Fibroblast of peridontal ligament (primary cell): ENCODE measurements around the gene FRY.

Experiments
- DNase-seq: peaks from one replicate; pipeline ENCODE4 v3.0.0-alpha.2; 2010; ENCODE audit errors: extremely low read depth

Gene FRY

GRCh38 chr13:32134241-32135055, 102.9 kb downstream of the FRY start:
- peak; percentile 31 for DNase-seq

DNA sequence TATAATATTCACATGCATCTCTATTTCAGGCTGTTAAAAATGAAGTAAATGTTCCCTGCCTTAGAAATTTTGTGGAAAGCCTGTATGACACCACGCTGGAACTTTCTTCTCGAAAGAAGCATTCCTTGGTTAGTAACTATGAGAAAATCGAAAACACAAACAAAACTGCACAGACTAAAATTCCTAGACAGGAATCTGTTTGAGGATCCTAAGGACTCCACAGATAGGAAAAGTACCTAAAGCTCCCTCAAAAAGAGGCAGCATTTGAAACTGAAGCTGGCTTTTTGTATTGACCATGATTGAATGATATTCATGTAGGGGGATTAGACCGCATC, 103.4 kb downstream of the FRY start:
- DNase-seq: peak; percentile 55

- peak; percentile 55 for DNase-seq
These were observed 104.1 kb downstream of the FRY start for GRCh38 chr13:32135655-32136054.

DNA sequence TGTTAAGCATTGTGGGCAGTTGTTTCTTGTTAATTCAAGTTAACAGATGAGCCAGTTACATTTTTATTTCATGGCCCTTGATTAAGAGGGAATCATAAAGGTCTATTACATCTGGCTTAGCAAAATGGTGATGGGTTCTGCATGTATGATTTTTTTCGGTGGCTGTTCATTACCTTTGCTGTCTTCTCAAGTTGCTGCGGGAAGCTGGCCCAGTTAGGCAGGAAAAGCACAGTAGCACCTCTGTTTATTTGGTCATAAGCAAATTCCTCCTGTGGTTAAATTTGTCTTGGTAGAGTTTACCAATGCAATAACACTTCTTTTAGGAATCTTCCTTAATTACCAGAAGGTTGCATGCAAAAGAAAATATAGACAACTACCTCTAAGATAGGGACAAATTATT, 104.5 kb downstream of the FRY start:
- DNase-seq: no peak

GRCh38 chr13:32136716-32137115, 105.1 kb downstream of the FRY start:
- DNase-seq: no peak

DNA sequence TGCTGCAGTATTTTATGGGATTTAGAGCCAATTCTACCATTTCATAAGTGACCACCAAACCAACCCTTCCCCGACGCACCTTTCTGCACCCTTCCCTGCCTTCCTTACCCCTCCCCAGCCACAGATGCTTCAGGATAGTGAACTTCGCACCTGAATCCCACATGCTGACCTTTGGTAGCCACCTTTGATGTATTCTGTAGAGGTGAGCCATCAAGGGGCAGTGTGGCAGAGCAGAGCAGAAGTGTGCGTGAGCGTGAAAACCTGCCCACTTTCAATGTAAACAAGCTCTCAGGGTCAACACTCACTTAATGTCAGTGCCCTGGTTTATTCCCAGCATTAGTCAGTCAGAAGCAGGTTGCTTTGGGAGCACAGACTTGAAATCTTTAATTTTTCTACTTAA, 107.7 kb downstream of the FRY start:
- no peak for DNase-seq

DNA sequence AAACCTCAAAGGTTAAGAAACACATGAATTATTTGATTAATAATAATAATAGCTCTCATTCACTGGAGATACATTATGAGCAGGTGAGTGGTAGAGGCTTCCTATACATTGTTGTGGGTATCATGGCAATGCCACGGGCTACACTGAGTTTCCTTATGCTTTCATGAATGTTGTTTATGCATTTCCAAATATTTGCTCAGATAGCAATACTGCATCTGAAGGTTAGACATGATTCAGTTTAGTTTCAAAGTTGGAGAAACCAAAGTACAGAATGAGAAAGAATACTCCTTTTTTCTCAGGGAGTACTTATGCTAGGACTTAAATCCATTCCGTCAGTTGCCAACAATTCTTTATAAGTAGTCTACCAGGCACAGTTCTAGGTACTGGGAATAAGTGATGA, 108.5 kb downstream of the FRY start:
- DNase-seq: no peak

- DNase-seq: no peak
These were observed 109.9 kb downstream of the FRY start for GRCh38 chr13:32141462-32141861.

DNA sequence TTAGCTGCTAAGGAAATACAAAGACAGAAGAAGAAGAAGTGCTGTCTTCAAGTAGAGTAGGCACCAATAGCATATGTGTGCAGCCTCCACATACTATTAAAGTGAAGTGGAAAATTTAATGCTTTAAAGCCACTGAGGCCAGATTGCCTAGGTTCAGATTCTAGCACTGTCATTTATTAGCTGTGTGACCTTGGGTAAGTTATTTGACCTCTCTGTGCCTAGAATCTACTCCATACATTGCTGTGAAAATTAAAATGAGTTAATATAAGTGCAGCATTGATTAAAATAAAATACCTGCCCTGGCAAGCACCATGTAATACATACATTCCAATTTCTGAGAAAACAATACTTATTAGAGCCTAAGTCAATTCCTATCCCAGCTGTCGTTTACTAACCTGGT, 110.5 kb downstream of the FRY start:
- no peak for DNase-seq

DNA sequence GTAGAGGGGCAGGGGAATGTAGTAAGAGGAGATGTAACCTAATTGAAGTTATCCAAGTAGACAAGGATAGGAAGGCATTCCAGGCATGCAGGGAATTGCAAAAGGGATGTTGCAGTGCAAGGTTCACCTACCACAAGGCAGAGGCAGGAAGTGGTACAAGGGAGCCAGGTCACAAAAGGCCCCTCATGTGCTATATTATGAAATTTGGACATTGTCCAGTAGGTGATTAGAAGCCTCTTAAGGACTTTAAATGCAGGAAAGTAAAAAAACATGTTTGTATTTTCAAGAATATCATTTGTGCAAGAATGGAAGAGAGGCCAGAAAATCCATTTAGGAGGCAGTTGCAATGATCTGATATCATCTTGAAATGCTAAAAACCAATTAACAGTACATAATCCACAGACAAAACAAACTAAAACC, 111.4 kb downstream of the FRY start:
- peak; percentile 29 for DNase-seq

DNA sequence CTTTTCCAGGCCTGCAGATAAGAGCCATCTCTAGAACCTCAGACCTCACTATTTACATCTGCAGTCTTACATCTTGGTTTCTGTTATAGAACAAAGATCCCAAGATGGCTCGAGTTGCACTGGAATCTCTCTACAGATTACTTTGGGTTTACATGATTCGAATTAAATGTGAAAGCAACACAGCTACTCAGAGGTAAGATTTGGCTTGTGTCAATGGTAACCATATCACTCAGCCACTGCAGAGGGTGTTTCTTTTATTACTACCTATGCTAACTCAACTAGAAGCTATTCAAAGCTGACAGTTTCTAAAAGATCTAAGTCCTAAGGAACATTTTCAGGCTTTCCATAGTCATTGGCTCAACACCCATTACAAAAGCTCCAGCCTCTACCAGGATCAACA, 115.6 kb downstream of the FRY start:
- DNase-seq: no peak

DNA sequence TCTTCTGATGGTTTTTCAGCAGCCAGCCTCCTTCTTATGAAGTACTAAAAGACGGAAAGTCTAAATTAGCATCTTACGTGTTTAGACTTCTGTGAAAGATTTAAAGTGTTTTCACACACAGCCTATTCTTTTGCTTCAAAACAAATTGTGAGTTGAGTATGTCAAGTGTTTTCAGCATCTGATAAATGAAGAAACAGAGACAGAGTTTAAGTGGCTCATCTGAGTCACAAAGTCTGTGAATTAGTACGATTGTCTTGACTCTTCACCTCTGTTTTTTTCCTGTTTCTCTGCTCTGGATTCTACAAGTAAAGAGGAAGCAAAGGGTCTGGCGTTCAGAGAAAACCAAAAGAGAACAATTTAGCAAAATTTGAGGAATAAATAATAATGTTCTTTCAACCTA, 116.4 kb downstream of the FRY start:
- DNase-seq: no peak

GRCh38 chr13:32150239-32150638, 118.7 kb downstream of the FRY start:
- peak; percentile 64 for DNase-seq

GRCh38 chr13:32150794-32151193, 119.2 kb downstream of the FRY start:
- peak; percentile 95 for DNase-seq

GRCh38 chr13:32151240-32151639, 119.7 kb downstream of the FRY start:
- DNase-seq: no peak

GRCh38 chr13:32153056-32153455, 121.5 kb downstream of the FRY start:
- DNase-seq: peak; percentile 89

GRCh38 chr13:32159137-32159869, 127.7 kb downstream of the FRY start:
- peak; percentile 27 for DNase-seq

GRCh38 chr13:32162395-32163005, 130.9 kb downstream of the FRY start:
- no peak for DNase-seq

DNA sequence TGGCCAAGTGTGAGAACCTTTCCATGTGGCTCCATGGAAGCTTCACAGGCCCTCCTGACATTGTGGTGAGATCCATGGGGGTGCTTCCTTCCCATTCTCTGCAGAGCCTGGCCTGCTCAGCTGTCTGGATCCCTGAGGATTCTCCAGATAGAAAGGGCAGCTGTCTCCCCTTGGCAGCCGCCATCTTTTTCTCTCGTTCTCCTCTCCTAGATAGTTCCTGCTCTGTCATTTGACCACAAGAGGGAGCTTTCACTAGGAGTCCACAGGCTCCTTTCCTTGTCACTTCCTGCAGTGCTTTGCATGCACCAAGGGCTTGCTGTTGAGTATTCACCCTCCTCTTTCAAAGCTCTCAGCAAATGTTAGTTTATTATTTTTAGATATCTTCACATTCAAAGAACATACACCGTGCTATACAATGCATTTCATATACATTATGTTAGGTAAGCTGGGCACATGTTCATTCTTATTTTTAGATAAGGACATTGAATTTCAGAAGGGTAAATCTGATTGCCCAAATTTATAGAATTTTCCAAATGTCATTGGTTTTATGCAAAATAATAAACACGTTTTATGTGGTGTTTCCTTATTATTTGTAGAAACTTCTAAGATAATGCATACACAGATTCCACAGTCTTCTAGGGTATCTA, 133.2 kb downstream of the FRY start:
- DNase-seq: peak; percentile 72

DNA sequence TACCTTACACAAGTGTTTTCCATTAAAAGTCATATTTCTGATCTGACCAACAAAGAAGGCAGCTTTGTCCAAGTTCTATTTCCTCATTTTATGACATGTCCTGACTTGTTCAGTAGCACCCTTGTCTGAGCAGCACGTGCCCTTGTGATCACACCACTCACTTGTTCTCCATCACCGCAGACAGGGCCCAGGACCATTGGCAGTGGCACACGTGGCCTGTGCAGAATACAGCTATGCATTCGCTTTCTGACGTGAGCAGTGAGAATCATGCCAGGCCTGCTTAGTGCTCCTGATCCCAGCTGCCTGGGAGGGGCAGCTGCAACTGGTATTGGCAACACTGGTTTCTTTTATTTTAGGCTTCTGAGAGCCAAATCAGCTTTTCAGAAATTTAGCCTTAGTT, 134.2 kb downstream of the FRY start:
- DNase-seq: peak; percentile 37

- no peak for DNase-seq
These were observed 136.6 kb downstream of the FRY start for GRCh38 chr13:32168131-32168530.

DNA sequence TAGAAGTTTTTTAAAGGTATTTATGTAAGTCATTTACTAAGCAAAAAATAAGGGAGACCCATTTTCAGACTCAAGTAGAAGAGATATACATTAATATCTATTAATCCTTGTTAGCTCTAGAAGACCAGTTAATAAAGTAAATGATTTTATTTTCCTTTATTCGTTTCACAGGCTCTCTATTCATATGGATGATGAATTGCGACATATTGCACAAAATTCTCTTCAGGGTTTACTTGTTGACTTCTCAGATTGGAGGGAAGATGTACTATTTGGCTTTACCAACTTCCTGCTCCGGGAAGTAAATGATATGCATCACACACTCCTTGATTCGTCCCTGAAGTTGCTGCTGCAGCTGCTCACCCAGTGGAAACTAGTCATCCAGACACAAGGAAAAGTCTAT, 139.3 kb downstream of the FRY start:
- no peak for DNase-seq
